H9 (cell line): Measurements from ENCODE around the gene ATP8A2. TPM values are rescaled to one million over a fixed set of nuclear protein-coding genes. Genes with fewer than 3 reads are reported as not detected.

Source experiments
- DNase-seq: peaks from one replicate; pipeline ENCODE4 v3.0.0-alpha.2; 2017
- H2AFZ ChIP-seq: one replicate; pipeline ENCODE4 v1.6.1; 2013; ENCODE audit warnings: mild to moderate bottlenecking, low read length, control low read depth, moderate library complexity
- H2AK5ac ChIP-seq: 2 replicates; pipeline ENCODE4 v1.6.1; 2013; ENCODE audit warnings: low read length, control low read depth, mixed read lengths; ENCODE audit not compliant: insufficient read length
- H2BK120ac ChIP-seq: one replicate; pipeline ENCODE4 v1.6.1; 2013; ENCODE audit warnings: low read depth, mild to moderate bottlenecking, low read length, control low read depth, inconsistent platforms; ENCODE audit not compliant: poor library complexity, severe bottlenecking
- H2BK12ac ChIP-seq: 2 replicates; pipeline ENCODE4 v1.6.1; 2013; ENCODE audit warnings: low read length, control low read depth, mixed read lengths, low read depth; ENCODE audit not compliant: insufficient read length
- H2BK15ac ChIP-seq: 2 replicates; pipeline ENCODE4 v1.6.1; 2013; ENCODE audit warnings: low read depth, low read length, control low read depth
- H2BK20ac ChIP-seq: one replicate; pipeline ENCODE4 v1.6.1; 2013; ENCODE audit warnings: low read depth, mild to moderate bottlenecking, low read length, control low read depth, inconsistent platforms; ENCODE audit not compliant: poor library complexity, severe bottlenecking
- H2BK5ac ChIP-seq: 2 replicates; pipeline ENCODE4 v1.6.1; 2013; ENCODE audit warnings: low read length, control low read depth, mixed read lengths; ENCODE audit not compliant: insufficient read length
- H3K14ac ChIP-seq: 2 replicates; pipeline ENCODE4 v1.6.1; 2013; ENCODE audit warnings: low read length, control low read depth; ENCODE audit not compliant: insufficient read depth
- H3K18ac ChIP-seq: 2 replicates; pipeline ENCODE4 v1.6.1; 2013; ENCODE audit warnings: low read depth, mild to moderate bottlenecking, mixed read lengths, low read length, control low read depth; ENCODE audit not compliant: insufficient read length
- H3K23ac ChIP-seq: 2 replicates; pipeline ENCODE4 v1.6.1; 2013; ENCODE audit warnings: low read length, control low read depth, mixed read lengths, low read depth; ENCODE audit not compliant: insufficient read length
- H3K23me2 ChIP-seq: 2 replicates; pipeline ENCODE4 v1.6.1; 2013; ENCODE audit warnings: low read depth, mild to moderate bottlenecking, mixed read lengths, low read length, control low read depth; ENCODE audit not compliant: insufficient read length, poor library complexity, severe bottlenecking
- H3K27ac ChIP-seq: 2 replicates; pipeline ENCODE4 v1.5.1; 2013; ENCODE audit warnings: low read length, control low read depth, mixed read lengths, low read depth; ENCODE audit not compliant: insufficient read length
- H3K27me3 ChIP-seq: 2 replicates; pipeline ENCODE4 v1.6.1; 2013; ENCODE audit warnings: low read length, control low read depth, inconsistent platforms; ENCODE audit not compliant: insufficient read depth
- H3K4ac ChIP-seq: 2 replicates; pipeline ENCODE4 v1.6.1; 2013; ENCODE audit warnings: low read depth, mild to moderate bottlenecking, control low read depth, inconsistent platforms, low read length, moderate library complexity
- H3K4me1 ChIP-seq: 2 replicates; pipeline ENCODE4 v1.6.1; 2013; ENCODE audit warnings: low read length, control low read depth, inconsistent platforms; ENCODE audit not compliant: insufficient read depth
- H3K4me2 ChIP-seq: 2 replicates; pipeline ENCODE4 v1.6.1; 2013; ENCODE audit warnings: low read length, control low read depth, mixed read lengths; ENCODE audit not compliant: insufficient read length, insufficient read depth
- H3K56ac ChIP-seq: 2 replicates; pipeline ENCODE4 v1.6.1; 2013; ENCODE audit warnings: low read depth, mild to moderate bottlenecking, mixed read lengths, low read length, control low read depth; ENCODE audit not compliant: insufficient read length
- H3K79me1 ChIP-seq: 2 replicates; pipeline ENCODE4 v1.6.1; 2013; ENCODE audit warnings: low read depth, mild to moderate bottlenecking, moderate library complexity, low read length, control low read depth, inconsistent platforms; ENCODE audit not compliant: insufficient read depth, poor library complexity, severe bottlenecking
- H3K79me2 ChIP-seq: 2 replicates; pipeline ENCODE4 v1.6.1; 2013; ENCODE audit warnings: low read length, control low read depth, inconsistent platforms; ENCODE audit not compliant: insufficient read depth
- H3K9ac ChIP-seq: 2 replicates; pipeline ENCODE4 v1.6.1; 2013; ENCODE audit warnings: low read length, control low read depth, mixed read lengths; ENCODE audit not compliant: insufficient read length; ENCODE audit errors: extremely low read depth
- H3K9me3 ChIP-seq: one replicate; pipeline ENCODE4 v1.6.1; 2013; ENCODE audit warnings: low read depth, low read length, inconsistent platforms; ENCODE audit not compliant: control insufficient read depth
- H3T11ph ChIP-seq: one replicate; pipeline ENCODE4 v1.6.1; 2013; ENCODE audit warnings: mild to moderate bottlenecking, low read length, control low read depth, inconsistent platforms
- H4K20me1 ChIP-seq: one replicate; pipeline ENCODE4 v1.6.1; 2013; ENCODE audit not compliant: control insufficient read depth, insufficient read length, insufficient read depth
- H4K5ac ChIP-seq: 2 replicates; pipeline ENCODE4 v1.6.1; 2013; ENCODE audit warnings: low read depth, mild to moderate bottlenecking, mixed read lengths, low read length, control low read depth; ENCODE audit not compliant: insufficient read length
- H4K8ac ChIP-seq: replicated peaks from 2 replicates; pipeline ENCODE4 v1.6.1; 2013; ENCODE audit warnings: low read length, control low read depth, mixed read lengths, low read depth; ENCODE audit not compliant: insufficient read length
- H4K91ac ChIP-seq: 2 replicates; pipeline ENCODE4 v1.6.1; 2013; ENCODE audit warnings: low read depth, mild to moderate bottlenecking, moderate library complexity, mixed read lengths, low read length, control low read depth; ENCODE audit not compliant: insufficient read length
- H3K27ac Mint-ChIP-seq, 3 experiments: 2 replicates in 2 of 3; 3 replicates in 1 of 3; pipeline ENCODE4 v1.8.0; 2020 to 2021; ENCODE audit warnings: mixed read lengths in 3 of 3, mild to moderate bottlenecking in 1 of 3, moderate library complexity in 1 of 3
- H3K27me3 Mint-ChIP-seq: 2 replicates; pipeline ENCODE4 v1.8.0; 2021; ENCODE audit warnings: low read depth, mild to moderate bottlenecking, moderate library complexity, mixed read lengths
- H3K36me3 Mint-ChIP-seq, 3 experiments: 2 replicates in 2 of 3; 3 replicates in 1 of 3; pipeline ENCODE4 v1.8.0; 2020 to 2021; ENCODE audit warnings: low read depth in 3 of 3, mixed read lengths in 3 of 3; ENCODE audit not compliant: insufficient read depth in 1 of 3
- H3K4me1 Mint-ChIP-seq, 2 experiments: 2 replicates each; pipeline ENCODE4 v1.8.0; 2020; ENCODE audit warnings: mixed read lengths in 2 of 2
- H3K4me3 Mint-ChIP-seq, 2 experiments: 2 replicates in 1 of 2; 3 replicates in 1 of 2; pipeline ENCODE4 v1.8.0; 2020 to 2021; ENCODE audit warnings: mild to moderate bottlenecking in 2 of 2, mixed read lengths in 2 of 2, moderate library complexity in 1 of 2
- H3K9me3 Mint-ChIP-seq, 2 experiments: 2 replicates in 1 of 2; 3 replicates in 1 of 2; pipeline ENCODE4 v1.8.0; 2020; ENCODE audit warnings: mild to moderate bottlenecking in 2 of 2, mixed read lengths in 2 of 2, moderate library complexity in 1 of 2
- WGBS: extraction: QIAGEN DNeasy Blood & Tissue Kit; methylation state at CpG from one replicate; pipeline ENCODE4 v1.1.7; 2013; ENCODE audit warnings: missing lambda C conversion rate, low lambda C conversion rate, mixed read lengths; ENCODE audit not compliant: insufficient read length; ENCODE audit errors: extremely low coverage; 5-methylcytosine and 5-hydroxymethylcytosine counted together
- total RNA-seq: library from RNA; stranded (reverse); gene quantifications from 2 replicates; pipeline ENCODE4 v1.2.1, GENCODE V29; 2021
- TF ChIP-seq, protein P1 (sequence below): fragments of 200-600 bp; sonication (generic); conservative IDR thresholded peaks from 3 replicates; pipeline ENCODE4 v1.8.0; 2021; ENCODE audit warnings: antibody characterized with exemption, mild to moderate bottlenecking

Gene ATP8A2
- total RNA-seq, 1 experiment from 2014 or later, result 18.2 TPM

DNA sequence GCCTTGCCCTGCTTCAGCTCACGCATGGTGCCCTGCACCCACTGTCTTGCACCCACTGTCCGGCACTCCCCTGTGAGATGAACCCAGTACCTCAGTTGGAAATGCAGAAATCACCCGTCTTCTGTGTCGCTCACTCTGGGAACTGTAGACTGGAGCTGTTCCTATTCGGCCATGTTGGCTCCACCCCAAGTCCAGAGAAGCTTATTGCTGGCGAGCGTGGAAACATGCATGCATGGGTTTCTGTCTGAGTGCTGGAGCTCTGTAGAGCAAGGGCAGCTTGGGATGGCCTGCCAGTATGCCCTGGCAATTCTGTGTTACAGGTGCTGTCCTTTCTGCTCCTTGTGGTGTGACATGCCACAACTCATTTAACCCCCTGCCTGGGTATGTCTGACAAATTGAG, 527.2 kb downstream of the ATP8A2 start:
- peaks cover 42 to 46% of the 10 kb centered on the region in 2 experiments for H3K9me3 Mint-ChIP-seq
- H3K27ac Mint-ChIP-seq, result no peak overlapping the region

More for the DNA sequence above, 527.2 kb downstream of the ATP8A2 start:
- H3K9ac ChIP-seq, result no peak overlapping the region
- no peaks in the 10 kb centered on the region for H4K20me1 ChIP-seq
- no peak for DNase-seq
- peaks cover 3% of the 10 kb centered on the region; the same call in 1 of the 2 replicates for H3K4me1 ChIP-seq
- H3K9me3 ChIP-seq, result peaks cover 21% of the 10 kb centered on the region
- H3K27me3 ChIP-seq, result no peaks in the 10 kb centered on the region
- Mint-ChIP-seq H3K4me1 (peaks cover 4 to 7% of the 10 kb centered on the region in 2 experiments), H3K27me3 (no peaks in the 10 kb centered on the region; the same call in 1 of the 2 replicates), H3K4me3 (no peak overlapping the region), H3K36me3 (peaks cover 34 to 47% (median 37%) of the 10 kb centered on the region in 3 experiments)
- no peak overlapping the region for H2AK5ac ChIP-seq
- H3K18ac ChIP-seq, result no peak overlapping the region
- TF ChIP-seq, protein P1, sequence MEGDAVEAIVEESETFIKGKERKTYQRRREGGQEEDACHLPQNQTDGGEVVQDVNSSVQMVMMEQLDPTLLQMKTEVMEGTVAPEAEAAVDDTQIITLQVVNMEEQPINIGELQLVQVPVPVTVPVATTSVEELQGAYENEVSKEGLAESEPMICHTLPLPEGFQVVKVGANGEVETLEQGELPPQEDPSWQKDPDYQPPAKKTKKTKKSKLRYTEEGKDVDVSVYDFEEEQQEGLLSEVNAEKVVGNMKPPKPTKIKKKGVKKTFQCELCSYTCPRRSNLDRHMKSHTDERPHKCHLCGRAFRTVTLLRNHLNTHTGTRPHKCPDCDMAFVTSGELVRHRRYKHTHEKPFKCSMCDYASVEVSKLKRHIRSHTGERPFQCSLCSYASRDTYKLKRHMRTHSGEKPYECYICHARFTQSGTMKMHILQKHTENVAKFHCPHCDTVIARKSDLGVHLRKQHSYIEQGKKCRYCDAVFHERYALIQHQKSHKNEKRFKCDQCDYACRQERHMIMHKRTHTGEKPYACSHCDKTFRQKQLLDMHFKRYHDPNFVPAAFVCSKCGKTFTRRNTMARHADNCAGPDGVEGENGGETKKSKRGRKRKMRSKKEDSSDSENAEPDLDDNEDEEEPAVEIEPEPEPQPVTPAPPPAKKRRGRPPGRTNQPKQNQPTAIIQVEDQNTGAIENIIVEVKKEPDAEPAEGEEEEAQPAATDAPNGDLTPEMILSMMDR, result no peak
- H3K4me2 ChIP-seq, result no peak overlapping the region
- H3K56ac ChIP-seq, result no peak overlapping the region
- H3K79me1 ChIP-seq, result no peaks in the 10 kb centered on the region
- H2BK12ac ChIP-seq, result no peak overlapping the region
- no peak overlapping the region for H2BK120ac ChIP-seq
- H3K4ac ChIP-seq, result no peak overlapping the region
- H4K8ac ChIP-seq, result no peak overlapping the region
- no peaks in the 10 kb centered on the region for H3K79me2 ChIP-seq
- H4K91ac ChIP-seq, result no peak overlapping the region
- no peak overlapping the region for H3K23ac ChIP-seq
- WGBS, result no CpG with 5 or more reads among the region's 7 CpGs
- no peak overlapping the region for H2BK15ac ChIP-seq
- no peak overlapping the region for H3K27ac ChIP-seq
- no peaks in the 10 kb centered on the region for H3K23me2 ChIP-seq
- no peak overlapping the region for H2BK5ac ChIP-seq
- no peak overlapping the region for H3K14ac ChIP-seq
- H4K5ac ChIP-seq, result no peak overlapping the region
- no peak overlapping the region for H3T11ph ChIP-seq
- no peak overlapping the region for H2BK20ac ChIP-seq
- no peak overlapping the region for H2AFZ ChIP-seq
